ENCODE data around the gene ARHGEF17. TPM values are rescaled to one million over a fixed set of nuclear protein-coding genes. Genes with fewer than 3 reads are reported as not detected.
A peak's percentile ranks its signal among the peaks of the same experiment; 100 is the strongest.

ARHGEF17 gene
- total RNA-seq, 6 experiments from 2014 or later, result 4.6 to 7.3 (median 5.4) TPM

DNA sequence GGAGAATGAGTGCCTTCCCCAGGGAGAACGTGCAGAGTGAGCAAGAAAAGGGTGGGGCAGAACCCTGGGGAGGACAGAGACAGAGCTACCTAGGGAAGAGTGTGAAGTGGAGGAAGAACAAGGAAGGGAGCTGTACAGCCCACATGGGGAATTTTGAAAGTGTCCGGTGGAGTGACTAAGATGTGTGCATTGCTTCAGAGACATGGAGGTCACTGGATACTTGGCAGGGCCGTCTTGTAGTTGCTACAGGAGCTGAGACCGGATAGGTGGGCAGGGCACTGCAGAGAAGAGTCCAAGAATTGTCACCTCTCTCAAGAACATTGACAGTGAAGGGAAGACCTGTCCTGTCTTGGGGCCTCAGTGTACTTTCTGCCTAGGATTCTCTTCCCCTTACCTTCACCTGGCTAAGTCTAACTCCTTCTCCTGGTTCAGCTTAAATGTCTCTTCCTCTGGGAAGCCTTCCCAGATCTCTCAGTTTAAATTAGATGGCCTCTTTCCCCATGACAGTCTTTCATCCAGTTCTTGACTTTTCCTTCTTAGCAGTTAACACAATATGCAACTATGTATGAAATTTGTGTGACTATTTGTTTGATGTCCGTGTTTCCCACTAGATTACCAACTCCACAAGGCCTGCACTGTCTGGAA, 45.1 kb upstream of the ARHGEF17 start:
- Histone ChIP-seq H3K27me3 (no peaks in the 10 kb centered on the region), H3K4me3 (no peak overlapping the region), H3K9me3 (no peaks in the 10 kb centered on the region), H3K4me1 (no peaks in the 10 kb centered on the region), H3K36me3 (no peaks in the 10 kb centered on the region), H3K27ac (no peak overlapping the region)
- DNase-seq, result peak in 1 of 3 donors; percentile 27
- WGBS (ENCODE audit: insufficient coverage, low coverage, low lambda C conversion rate, missing lambda C conversion rate), result 45% methylated on average over 3 of the region's 5 CpGs
- intact Hi-C loops (cut with DNase I), result no loop called here
- TF ChIP-seq CTCF (IDR thresholded peaks at IDR 0.05) (no peak), POLR2A (IDR thresholded peaks at IDR 0.05) (no peak)
- ATAC-seq, result no peak

DNA sequence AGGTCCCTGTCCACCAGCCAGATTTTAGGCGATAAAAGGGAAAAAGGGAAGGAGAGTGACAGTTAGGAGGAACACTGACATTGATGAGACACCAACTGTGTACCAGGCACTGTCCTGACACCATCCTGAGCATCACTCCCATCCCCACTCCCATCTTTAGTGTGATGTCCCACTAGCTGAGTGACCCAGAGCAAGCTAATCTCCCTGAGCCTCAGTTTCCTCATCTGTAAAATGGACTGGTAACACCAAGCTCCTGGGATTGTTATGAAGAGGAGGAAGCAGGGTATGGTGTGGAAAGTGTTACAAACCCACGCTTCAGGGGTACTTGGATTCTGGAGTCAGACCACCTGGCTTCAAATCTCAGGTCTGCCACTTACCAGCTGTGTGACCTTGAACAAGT, 44.4 kb upstream of the ARHGEF17 start:
- intact Hi-C loops (cut with DNase I), result no loop called here
- peak in 1 of 3 donors; percentile 6 for DNase-seq
- ATAC-seq, result no peak
- no peaks in the 10 kb centered on the region for H3K36me3 ChIP-seq
- no peak overlapping the region for H3K4me3 ChIP-seq
- 58% methylated on average over 2 of the region's 2 CpGs for WGBS (ENCODE audit: insufficient coverage, low coverage, low lambda C conversion rate, missing lambda C conversion rate)
- H3K4me1 ChIP-seq, result no peaks in the 10 kb centered on the region
- no peaks in the 10 kb centered on the region for H3K9me3 ChIP-seq
- no peak overlapping the region for H3K27ac ChIP-seq
- no peak for TF ChIP-seq POLR2A (IDR thresholded peaks at IDR 0.05)
- TF ChIP-seq CTCF (IDR thresholded peaks at IDR 0.05), result no peak
- H3K27me3 ChIP-seq, result no peaks in the 10 kb centered on the region

DNA sequence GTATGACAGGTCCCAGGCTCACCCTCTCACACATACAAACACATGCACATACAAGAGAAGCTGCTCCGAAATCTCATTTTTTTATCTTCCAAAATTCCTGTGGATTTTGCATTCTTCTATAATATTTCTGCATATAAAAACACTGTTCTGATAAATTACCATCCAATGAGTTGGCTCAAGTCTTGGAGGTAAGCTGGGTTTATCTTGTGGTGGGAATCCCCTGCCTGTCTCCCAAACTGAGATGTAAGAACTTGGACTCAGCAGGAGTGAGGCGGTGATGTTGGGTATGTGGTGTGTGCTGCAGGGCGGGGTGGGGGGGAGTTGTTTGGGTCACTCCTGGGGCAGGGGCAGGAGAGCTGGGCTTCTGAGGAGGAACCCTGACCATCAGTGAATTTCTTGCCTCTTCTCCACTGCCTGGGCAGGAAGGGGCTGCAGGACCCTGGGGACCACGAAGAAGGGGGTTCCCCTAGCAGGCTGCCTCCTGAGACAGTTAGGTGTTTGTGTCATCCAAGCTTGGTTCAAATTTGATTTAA, 42.7 kb upstream of the ARHGEF17 start:
- WGBS (ENCODE audit: insufficient coverage, low coverage, low lambda C conversion rate, missing lambda C conversion rate), result 73% methylated on average over 4 of the region's 4 CpGs
- no peaks in the 10 kb centered on the region for H3K9me3 ChIP-seq
- ATAC-seq (no peak), DNase-seq (peak in 1 of 3 donors; percentile 22)
- no peaks in the 10 kb centered on the region for H3K27me3 ChIP-seq
- H3K4me1 ChIP-seq, result no peaks in the 10 kb centered on the region
- TF ChIP-seq CTCF (IDR thresholded peaks at IDR 0.05), result no peak
- TF ChIP-seq POLR2A (IDR thresholded peaks at IDR 0.05), result no peak
- intact Hi-C loops (cut with DNase I), result no loop called here
- no peak overlapping the region for H3K4me3 ChIP-seq
- H3K36me3 ChIP-seq, result no peaks in the 10 kb centered on the region
- no peak overlapping the region for H3K27ac ChIP-seq

DNA sequence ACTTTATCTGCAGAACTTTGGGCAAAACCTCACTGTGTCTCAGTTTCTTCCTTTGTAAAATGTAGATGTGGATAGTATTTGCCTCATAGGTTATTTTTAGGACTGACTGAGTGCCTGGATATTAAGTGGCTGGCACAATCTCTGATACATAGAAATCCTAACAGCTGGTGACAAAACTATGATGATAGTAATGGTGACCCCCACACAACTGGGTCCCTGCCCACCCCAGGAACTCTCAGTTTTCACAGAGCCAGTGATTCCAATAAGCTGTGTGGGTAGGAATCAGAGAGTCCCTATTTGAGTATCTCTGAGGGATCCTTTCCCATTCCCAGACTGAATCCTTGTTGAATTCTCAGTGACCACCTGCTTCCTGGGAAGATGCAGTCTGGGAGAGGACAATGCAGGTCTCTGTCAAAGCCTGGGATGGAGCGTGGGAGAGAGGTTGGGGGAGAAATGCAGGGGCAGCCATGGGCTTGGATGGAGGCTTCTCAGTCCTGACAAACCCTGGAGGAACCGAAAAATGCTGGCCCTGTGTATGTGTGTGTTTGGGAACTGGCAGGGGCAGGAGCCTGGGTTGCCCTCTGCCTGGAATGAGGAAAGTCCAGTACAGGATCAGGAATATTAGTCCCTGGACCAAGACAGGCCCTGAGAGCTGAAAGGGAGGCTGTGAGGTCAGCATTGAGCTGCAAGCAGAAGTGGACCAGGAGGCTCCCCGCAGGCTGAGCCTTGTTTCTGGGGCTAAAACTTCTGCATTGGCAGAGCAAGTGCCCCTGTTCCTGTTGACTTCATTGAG, 42.0 kb upstream of the ARHGEF17 start:
- H3K27ac ChIP-seq, result no peak overlapping the region
- H3K27me3 ChIP-seq, result no peaks in the 10 kb centered on the region
- no peaks in the 10 kb centered on the region for H3K36me3 ChIP-seq
- ATAC-seq (no peak), DNase-seq (peak in 1 of 3 donors; percentile 17)
- no peaks in the 10 kb centered on the region for H3K9me3 ChIP-seq
- H3K4me1 ChIP-seq, result no peaks in the 10 kb centered on the region
- intact Hi-C loops (cut with DNase I), result no loop called here
- TF ChIP-seq CTCF (IDR thresholded peaks at IDR 0.05), result no peak
- H3K4me3 ChIP-seq, result no peak overlapping the region
- WGBS (ENCODE audit: insufficient coverage, low coverage, low lambda C conversion rate, missing lambda C conversion rate), result 58% methylated on average over 2 of the region's 3 CpGs

All from right lobe of liver (tissue), 6 donors.